Measurements from ENCODE around the gene NSUN4. TPM values are rescaled to one million over a fixed set of nuclear protein-coding genes. Genes with fewer than 3 reads are reported as not detected.
A peak's percentile ranks its signal among the peaks of the same experiment; 100 is the strongest.

NSUN4 gene
- total and polyA plus RNA-seq, 2 of the 13 experiments (the other 11 are each of a cell fraction or from before 2014, with no cell fraction given): 21.5 to 23.5 TPM

GRCh38 chr1:46302641-46303037 is 38.0 kb upstream of the NSUN4 start (continued):
- no peak for TF ChIP-seq ZNF276 (CRISPR knock-in tag; IDR thresholded peaks at IDR 0.05; ENCODE audit: low read depth)
- no peak for TF ChIP-seq ETV5 (CRISPR knock-in tag; IDR thresholded peaks at IDR 0.05; ENCODE audit: borderline replicate concordance)
- no peak for TF ChIP-seq CREB1 (IDR thresholded peaks at IDR 0.05)
- no peak for TF ChIP-seq CREB1 (CRISPR knock-in tag; IDR thresholded peaks at IDR 0.05)
- 0 out of 2 replicates have a peak, but pooled peaks have one; percentile 47 for TF ChIP-seq ZNF468 (CRISPR knock-in tag; IDR thresholded peaks at IDR 0.05)
- TF ChIP-seq MAX (IDR thresholded peaks at IDR 0.05): no peak; the same call in 1 of the 2 replicates
- TF ChIP-seq ATM (IDR thresholded peaks at IDR 0.05; ENCODE audit: borderline replicate concordance): no peak
- peak; percentile 85; the same call in 1 of the 2 replicates for TF ChIP-seq ZNF235 (CRISPR knock-in tag; IDR thresholded peaks at IDR 0.05; ENCODE audit: borderline replicate concordance)
- no peak for TF ChIP-seq ZNF143 (CRISPR knock-in tag; IDR thresholded peaks at IDR 0.05)
- TF ChIP-seq MNT (IDR thresholded peaks at IDR 0.05): no peak
- TF ChIP-seq PHF8 (CRISPR knock-in tag; IDR thresholded peaks at IDR 0.05): peak; percentile 92
- no peak for TF ChIP-seq TBX3 (IDR thresholded peaks at IDR 0.05; ENCODE audit: borderline replicate concordance)
- peak; percentile 91 for TF ChIP-seq TERF1 (CRISPR knock-in tag; IDR thresholded peaks at IDR 0.05)
- no peak for TF ChIP-seq MAFK (conservative IDR thresholded peaks at IDR 0.05 in 1 of 2, IDR thresholded peaks at IDR 0.05 in 1 of 2; ENCODE audit: low read length in 2 of 2)
- TF ChIP-seq SIX4 (CRISPR knock-in tag; IDR thresholded peaks at IDR 0.05): no peak
- TF ChIP-seq ZNF737 (CRISPR knock-in tag; IDR thresholded peaks at IDR 0.05; ENCODE audit: borderline replicate concordance): 0 out of 2 replicates have a peak, but pooled peaks have one; percentile 75
- no peak for TF ChIP-seq LRRFIP1 (CRISPR knock-in tag; conservative IDR thresholded peaks at IDR 0.05)
- TF ChIP-seq PCBP1 (IDR thresholded peaks at IDR 0.05; ENCODE audit: borderline replicate concordance, low read depth, low read length): no peak
- TF ChIP-seq HNRNPK (IDR thresholded peaks at IDR 0.05; ENCODE audit: low read depth, low read length, poor library complexity, severe bottlenecking): no peak
- TF ChIP-seq SUZ12 (IDR thresholded peaks at IDR 0.05; ENCODE audit: low read depth, low read length): no peak
- no peak for TF ChIP-seq NFE2 (CRISPR knock-in tag; IDR thresholded peaks at IDR 0.05)

Data from HepG2 (cell line).